Activated CD4-positive, alpha-beta T cell treated with anti-CD3 and anti-CD28 coated beads for 4 hours (primary cell): ENCODE data around the gene GIPC2.
"Not testable (repeated sequence)": the region's sequence is repeated elsewhere in the genome, so short reads cannot be mapped to it uniquely, and the experiment has no call there.

Experiments used
- DNase-seq, 2 donors: peaks; one replicate each; pipeline ENCODE4 v3.0.0-alpha.2; 2020

The GIPC2 gene, protein sequence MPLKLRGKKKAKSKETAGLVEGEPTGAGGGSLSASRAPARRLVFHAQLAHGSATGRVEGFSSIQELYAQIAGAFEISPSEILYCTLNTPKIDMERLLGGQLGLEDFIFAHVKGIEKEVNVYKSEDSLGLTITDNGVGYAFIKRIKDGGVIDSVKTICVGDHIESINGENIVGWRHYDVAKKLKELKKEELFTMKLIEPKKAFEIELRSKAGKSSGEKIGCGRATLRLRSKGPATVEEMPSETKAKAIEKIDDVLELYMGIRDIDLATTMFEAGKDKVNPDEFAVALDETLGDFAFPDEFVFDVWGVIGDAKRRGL

DNA sequence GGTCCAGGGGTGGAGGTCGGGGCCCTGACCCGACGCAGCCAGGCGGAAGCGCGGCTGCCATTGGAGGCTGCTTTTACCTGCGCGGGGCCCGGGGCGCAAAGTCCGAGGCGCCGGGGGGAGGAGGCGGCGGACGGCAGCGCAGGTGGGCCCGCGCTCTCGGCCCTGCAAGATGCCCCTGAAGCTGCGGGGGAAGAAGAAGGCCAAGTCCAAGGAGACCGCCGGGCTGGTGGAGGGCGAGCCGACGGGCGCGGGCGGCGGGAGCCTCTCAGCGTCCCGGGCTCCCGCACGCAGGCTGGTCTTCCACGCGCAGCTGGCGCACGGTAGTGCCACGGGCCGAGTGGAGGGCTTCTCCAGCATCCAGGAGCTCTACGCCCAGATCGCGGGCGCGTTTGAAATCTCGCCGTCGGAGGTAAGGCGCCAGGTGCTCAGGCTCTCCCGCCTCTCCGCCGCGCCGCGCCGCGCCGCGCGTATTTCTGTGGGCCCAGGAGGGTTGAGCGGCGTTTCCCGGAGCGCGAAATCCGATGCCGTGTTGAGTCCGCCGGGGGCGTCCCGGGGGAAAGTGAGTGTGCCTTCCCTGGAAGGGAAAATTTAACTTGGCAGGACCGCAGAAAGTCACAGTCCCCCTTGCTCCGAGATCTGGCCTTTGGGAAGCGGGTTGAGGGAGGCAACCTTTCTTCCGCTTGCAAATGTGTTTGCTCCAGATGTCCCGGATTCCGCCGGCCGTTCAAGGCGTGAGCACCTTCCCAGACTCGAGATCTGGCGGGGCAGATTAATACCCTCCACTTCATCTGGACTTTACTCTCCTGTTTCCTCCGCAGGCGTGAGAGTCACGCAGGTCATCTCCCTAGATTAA is at the start of gene GIPC2:
GIPC2 (plus strand) TSS at position 41 of the 853 bp plus-strand sequence; CDS start at position 170, 129 bp downstream.
- peak; percentile 5 to 8 for DNase-seq

DNA sequence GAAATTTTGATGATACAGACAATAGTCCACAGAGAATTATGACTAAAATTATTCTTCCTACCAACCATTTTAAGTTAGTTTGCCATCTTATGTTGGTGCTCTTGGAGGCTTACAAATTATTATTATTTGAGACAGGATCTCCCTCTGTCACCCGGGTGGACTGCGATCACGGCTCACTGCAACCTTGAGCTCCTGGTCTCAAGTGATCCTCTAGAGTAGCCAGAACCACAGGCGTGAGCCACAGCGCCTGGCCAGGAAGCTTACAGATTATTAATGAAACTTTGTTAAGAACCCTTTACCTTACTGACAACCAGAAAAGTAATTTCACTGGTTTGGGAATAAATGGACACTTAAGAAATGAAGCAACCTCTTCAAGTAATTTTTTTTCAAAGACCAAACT is 49.0 kb upstream of the GIPC2 start:
- DNase-seq = no peak

DNA sequence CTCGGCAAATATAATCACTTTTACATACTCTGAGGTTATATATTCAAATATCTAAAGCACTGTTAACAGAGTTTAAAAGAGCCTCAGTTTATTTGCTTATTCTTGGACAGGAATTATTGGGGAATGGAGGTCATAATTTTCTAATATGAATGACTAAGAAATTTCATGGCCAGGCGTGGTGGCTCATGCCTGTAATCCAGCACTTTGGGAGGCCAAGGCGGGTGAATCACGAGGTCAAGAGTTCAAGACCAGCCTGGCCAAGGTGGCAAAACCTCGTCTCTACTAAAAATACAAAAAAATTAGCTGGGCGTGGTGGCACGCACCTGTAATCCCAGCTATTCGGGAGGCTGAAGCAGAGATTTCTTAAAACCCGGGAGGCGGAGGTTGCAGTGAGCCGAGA is 45.2 kb upstream of the GIPC2 start:
- not testable (repeated sequence) for DNase-seq

DNA sequence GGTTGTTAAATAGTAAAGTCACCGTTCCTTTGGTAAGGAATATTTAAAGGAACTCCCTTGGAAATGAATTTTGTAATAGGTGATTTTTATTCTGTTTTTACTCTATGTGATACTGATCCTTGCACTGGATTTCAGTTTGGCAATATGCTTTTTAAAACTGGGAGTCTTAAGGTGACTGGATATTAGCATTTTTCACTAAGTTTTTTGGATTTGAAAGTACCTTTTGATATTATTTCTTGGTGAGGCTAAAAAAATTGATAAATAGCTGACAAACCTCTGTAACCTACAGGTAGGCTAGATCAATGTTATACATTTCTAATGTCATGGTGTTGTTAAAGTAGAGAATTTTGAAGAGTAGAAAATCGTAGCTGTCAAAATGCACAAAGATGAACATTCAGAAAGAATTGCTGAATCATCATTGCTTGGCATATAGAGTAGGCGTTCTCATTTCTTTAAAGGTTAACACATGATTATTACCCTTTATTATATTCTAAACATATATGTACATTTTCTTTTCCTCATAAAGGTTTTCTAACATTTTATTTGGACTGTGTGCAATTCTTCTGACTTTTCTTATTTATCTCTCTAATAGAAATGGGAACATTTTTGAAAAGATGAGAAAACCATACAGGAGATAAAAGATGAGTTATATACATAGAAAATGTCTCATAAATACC is 42.6 kb upstream of the GIPC2 start:
- DNase-seq = no peak

DNA sequence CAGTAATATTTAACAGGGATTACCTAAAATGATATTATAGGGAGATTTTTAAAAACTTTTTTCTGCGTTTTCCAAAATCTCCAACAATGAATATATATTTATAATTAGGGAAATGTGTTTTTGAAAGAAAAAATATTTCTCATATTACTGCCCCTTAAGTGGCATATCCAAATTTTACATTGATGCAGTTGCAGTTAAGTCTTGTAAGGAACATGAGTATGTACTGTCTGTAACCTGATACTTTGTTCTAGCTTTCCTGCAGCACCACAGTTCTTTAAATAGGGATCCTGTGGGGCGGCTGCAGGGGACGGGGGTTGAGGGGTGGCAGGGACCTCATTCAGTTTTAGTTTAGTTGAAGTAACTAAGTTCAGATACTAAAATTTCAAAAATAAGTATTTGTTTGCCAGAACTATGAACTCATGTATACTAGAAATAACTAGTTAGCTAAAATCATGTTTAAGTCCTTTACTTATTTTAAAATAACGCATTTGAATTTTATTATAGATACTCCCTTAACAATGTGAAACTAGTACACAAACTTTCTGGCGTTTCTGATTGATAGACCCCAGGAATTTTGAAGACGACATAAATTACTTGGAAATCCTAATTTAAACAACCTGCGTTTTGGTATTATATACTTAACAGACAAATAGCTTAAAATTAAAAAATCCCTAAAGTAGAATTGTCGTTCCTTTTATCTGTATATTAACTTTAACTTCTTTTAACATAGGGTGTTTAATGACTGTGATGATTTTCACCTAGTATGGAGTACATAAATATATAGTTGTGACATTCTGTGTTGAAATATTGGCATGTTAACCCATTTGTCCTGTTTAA is 41.7 kb upstream of the GIPC2 start:
- DNase-seq = peak; percentile 13 to 24

DNA sequence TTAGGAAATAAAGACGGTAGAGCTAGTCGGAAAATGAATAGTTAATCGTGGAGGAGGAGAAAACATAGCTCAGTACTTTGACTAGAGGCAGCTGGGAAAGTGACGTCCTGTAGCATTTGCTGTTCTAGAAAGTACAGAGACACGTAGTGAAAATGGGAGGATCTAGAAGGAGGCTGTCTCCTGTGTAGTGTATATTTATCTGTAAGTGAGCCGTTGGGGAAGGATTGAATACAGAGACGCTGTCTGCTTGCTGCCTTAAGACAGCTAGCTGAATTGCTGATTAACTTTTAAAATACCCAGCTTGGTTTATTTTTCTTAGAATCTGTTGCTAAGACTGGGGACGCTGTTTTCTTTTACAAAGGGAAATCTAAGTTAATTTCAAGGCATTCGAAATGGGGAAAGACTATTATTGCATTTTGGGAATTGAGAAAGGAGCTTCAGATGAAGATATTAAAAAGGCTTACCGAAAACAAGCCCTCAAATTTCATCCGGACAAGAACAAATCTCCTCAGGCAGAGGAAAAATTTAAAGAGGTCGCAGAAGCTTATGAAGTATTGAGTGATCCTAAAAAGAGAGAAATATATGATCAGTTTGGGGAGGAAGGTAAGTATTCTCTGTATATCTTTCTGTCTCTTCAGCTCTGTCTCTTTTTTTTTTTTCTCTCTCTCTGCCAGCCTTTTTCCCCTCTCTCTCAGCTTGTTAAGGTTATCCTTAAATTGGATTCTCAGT is 40.9 kb upstream of the GIPC2 start, which contains the start of gene DNAJB4:
DNAJB4 (plus strand) TSS at position 221 of the 729 bp plus-strand sequence; CDS start at position 393, 172 bp downstream.
- peak; percentile 61 to 63 for DNase-seq

DNA sequence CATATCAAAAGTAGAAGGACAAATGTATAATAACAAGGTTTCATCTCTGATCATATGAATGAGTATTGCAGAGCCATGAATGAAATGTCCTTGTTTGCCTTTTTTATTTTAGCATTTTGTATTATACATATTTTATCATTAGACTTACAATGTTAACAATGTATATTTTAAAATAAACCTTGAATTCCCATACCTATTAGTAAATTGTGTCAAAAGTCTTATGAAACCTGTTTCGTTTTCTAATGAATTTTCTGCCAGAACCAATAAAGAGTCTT is 40.4 kb upstream of the GIPC2 start:
- DNase-seq = no peak

DNA sequence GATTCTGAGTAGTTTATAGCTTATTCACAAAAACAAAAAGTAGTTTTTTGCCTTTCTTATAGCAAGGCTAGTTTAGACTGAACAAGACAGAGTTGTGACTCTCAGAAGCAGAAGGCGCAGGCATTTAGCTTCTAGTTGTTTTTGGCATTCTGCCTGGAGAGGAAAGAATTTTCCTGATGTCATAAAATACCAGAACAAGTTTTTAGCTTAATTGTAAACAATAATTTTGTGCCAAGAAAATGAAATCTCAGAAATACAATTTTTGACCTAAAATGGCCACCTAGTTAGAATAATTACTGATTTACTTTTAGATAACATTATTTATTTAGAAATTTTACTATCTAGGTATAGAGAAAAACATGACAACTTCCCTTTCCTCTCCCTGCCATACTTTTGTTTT is 40.0 kb upstream of the GIPC2 start:
- DNase-seq = no peak

DNA sequence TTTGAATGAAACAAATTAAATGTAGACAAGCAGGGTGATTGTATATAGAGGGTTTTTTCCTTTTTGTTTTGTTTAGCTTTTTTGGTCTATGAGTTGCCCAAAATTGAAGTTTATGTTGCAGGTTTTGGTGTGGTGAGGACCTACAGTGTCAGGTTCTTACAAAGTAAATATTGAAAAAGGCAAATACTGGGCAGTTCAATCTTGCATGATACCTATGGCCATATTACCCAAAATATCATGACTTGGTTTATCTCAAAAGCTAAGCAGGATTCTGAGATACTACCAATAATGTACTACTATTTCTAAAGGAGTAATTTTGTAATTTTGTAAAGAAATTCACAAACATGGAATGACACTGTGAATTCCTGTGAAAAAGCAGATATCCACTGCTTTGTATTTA is 39.2 kb upstream of the GIPC2 start:
- DNase-seq = no peak

DNA sequence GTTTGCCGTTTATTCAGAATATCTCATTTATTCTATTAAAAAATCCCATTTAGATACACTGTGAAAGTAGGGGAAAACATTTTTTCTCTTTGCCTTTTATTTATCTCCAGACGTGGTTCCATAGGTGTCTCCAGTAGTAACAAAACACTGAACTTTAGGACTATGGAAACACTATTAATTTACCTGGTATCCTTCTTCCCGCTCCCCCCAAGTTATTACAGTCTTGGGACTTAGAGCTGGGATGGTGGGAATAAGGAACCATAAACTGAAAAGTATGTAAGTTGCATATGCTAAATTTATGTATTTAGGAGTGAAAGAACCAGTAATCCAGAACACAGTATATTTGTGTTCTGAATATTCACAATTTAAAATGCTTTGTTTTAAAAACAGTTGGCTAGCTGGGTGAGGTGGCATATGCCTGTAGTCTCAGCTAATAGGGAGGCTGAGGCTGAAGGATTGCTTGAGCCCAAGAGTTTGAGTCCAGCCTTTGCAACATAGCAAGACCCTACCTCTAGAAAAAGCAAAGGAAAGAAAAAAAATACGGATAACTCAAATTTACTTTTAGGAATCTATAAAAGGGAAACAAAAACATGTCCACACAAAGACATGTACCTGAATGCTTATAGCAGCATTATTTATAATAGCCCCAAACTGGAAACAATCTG is 38.0 kb upstream of the GIPC2 start:
- no peak for DNase-seq

DNA sequence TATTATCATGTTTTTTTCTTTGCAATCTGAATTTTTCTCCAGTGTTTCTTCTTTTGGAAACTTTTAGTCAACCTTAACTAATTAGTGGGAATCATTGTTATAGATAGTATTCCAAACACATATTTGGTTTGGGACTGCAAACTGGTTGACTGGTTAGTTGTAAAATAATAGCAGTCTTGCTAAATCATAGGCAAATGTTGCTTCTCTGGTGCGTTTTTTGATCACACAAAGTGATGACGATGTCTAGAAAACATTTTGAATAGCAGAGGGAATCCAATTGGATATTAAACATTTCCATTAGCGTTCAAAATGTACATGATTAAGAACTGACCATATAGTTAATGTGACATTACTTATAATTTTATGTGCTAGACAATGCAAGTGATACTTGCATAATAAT is 36.5 kb upstream of the GIPC2 start:
- DNase-seq = no peak

DNA sequence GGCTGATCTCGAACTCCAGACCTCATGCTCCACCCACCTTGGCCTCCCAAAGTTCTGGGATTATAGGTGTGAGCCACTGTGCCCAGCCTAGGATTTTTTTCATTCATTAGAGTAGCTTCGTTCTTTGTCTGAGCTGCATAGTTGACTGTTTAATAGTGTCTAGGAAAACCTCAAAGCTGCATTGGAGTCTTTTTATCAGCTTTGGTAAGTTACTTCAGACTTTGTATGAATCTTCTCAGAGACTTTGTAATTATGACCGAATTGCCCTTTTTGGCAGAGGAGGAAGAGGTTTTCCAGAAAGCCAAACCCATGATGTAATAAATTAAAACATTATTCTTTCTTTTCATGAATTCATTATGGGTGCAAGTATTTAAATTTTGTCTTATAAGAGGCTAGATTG is 35.9 kb upstream of the GIPC2 start:
- DNase-seq = no peak

DNA sequence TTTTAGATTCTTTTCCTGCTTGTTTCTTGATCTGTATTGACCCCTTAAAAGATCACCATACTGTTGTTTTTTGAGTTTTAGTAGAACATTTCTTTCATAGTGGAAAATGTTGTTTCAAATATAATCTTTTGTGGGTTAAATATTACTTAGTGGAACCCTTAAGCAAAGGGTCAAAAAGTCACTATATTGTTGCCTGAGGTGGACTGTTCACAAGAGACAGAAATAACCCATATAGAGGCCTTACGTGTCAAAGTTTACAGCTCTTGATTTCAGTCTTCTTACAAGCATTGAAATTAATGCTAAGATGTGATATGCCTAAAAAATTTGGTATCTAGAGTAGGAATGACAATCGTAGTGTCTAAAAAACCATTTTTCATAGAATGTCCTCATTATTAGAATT is 34.7 kb upstream of the GIPC2 start:
- no peak for DNase-seq

DNA sequence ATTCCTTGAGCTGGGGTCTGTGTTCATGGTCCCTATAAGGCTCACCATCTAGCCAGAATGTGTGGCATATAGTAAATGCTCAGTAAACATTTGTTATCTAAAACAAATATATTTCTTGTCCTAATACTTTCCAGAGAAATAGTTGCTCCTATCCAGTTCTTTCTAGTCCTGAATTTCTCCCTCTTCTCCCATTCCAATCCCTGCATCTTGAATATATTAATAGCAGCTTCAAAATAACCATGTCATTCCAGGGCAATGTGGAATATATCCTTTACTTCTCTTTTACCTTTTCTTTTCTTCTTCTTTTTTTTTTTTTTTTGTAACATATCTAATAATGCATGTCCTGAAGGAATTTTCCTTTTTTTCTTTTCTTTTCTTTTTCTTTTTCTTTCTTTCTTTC is 30.6 kb upstream of the GIPC2 start:
- DNase-seq = no peak

DNA sequence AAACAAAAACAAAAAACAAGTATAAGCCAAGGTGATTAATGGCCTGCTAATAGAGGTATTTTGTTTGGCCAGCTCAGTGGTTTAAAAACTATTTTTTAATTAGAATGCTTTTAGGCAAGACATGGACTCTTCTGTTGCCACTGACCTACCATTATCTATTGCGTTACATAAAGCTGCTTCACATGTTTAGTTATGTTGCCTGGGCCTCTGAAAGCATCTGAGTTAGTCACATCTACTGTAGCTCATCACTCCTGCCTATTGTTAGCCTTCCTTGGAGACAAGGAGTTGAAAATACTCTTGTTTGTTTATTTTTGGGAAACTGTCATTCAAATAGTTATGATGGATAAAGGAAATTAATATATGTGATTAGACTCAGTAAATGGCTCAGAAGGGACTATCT is 26.7 kb upstream of the GIPC2 start:
- no peak for DNase-seq

DNA sequence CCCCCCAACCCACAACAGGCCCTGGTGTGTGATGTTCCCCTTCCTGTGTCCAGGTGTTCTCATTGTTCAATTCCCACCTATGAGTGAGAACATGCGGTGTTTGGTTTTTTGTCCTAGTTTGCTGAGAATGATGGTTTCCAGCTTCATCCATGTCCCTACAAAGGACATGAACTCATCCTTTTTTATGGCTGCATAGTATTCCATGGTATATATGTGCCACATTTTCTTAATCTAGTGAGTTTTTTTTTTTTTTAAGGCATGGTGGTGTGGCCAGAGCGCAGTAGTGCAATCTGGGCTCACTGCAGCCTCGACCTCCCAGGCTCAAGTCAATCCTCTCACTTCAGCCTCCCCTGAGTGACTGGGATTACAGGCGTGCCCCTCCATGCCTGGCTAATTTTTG is 24.6 kb upstream of the GIPC2 start:
- DNase-seq = not testable (repeated sequence)

DNA sequence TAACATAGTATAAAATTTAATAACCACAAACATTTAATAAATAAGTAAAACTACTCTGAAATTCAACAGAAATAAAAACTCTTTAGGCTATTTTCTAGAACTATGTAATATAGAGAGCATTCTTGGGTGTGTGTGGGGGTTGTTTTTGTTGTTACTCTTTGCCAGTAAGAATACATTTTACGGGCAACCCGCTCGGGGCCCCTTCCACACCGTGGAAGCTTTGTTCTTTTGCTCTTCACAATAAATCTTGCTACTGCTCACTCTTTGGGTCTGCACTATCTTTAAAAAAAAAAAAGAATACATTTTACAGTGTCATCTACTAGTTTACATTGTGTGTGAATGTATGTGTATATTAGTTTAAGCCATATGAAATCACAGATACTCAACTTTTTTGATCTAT is 16.0 kb upstream of the GIPC2 start:
- no peak for DNase-seq

DNA sequence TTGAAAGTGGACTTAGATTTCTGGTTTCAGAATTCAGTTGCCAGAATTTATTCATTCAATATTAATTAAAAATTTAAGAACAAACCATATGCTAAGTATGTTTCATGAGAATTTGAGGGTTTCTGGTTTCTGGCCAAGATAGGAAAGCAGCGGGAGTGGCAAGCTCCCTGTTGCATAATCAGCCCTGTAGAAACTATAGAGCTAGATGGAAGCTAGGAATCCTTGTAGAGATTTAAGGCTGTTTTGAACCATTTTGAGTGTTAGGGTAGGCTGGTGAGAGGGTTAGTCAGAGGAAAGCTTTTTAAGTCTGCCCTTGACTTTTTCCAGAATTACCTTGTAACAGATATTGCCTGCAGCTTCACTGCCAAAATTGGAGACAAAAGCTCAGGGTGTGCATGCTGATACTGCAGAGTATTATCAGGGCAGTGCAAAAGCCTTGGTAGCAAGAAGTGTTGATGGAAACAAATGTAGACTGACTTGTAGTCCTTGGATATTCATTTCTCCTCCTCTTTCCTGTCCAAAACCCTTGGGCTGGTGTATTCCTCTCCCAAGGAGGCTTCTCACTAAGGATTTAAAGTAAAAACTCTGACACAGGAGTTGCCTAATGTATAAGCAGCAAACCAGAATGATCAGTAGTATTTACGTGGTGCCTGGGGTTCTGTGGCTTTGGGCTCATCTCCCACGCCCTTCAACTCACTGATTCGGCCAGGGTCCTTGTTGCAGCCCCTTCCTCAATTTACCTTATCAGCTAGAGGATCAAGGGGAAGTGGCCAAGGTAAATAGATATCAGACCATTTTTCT is 12.6 kb upstream of the GIPC2 start:
- DNase-seq = no peak

DNA sequence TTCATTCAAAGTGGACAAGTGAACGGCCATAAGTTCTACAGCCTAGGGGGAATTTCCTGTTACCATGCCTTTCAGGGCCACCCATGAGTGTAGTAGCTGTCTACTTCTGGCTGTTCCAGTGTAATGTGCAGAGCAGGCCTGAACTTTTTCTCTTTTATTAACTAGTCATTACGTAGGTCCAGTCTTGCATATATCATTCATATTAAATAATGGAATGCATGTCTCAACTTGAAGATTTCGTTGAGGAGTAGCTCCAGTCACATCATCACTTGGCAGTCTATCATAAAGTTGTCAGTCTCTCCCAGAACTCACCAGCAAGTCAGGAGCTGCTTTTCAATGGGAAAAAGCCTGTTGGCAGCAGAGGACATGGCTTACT is 12.0 kb upstream of the GIPC2 start:
- DNase-seq = no peak

DNA sequence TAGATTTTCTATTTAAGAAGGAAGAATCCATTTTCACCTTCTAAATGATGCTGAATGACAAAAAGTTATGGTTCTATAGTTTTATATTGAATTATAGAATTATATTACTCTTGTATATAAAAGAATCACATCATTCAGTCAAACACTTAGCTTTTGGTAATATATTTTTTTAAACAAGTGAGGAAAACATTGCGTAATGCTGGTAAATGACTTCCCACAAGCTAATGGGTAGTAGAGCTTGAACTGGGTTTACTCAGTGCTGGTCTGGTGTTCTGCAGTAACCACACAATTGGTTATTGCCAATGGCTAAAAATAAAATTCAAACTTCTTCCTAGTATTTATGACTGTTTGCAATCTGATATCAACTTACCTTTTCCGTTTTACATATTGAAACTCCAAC is 10.6 kb upstream of the GIPC2 start:
- no peak for DNase-seq

DNA sequence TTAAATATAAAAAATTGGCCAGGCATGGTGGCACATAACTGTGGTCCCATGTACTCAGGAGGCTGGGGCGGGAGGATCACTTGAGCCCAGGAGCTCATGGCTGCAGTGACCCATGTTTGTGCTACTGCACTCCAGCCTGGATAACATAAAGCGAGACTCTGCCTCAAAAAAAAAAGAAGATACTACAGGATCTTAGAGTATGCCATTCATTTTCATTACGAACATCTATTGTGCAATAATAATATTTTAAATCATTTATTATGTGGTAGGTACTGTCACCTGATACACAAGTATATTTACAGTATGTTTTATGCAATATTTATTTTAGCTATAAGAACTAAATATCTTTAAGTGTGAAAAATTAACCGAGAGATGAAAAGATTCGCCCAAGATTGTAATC is 9.3 kb upstream of the GIPC2 start:
- DNase-seq = no peak
